H1 (cell line): ENCODE results near the gene RPS29. TPM values are rescaled to one million over a fixed set of nuclear protein-coding genes. Genes with fewer than 3 reads are reported as not detected.

ENCODE experiments used
- CTCF ChIA-PET: fragments of 300-600 bp; sonication (Branson Sonifier 250); formaldehyde crosslinking; loops from one replicate; lab custom pipeline; 2021; ENCODE audit not compliant: partially characterized antibody; lab: Charles Lee
- POLR2A ChIA-PET: fragments of 300-600 bp; sonication (Branson Sonifier 250); formaldehyde crosslinking; loops from one replicate; lab custom pipeline; 2021; ENCODE audit warnings: inconsistent platforms; ENCODE audit not compliant: partially characterized antibody; lab: Charles Lee
- DNase-seq, 2 experiments: peaks; one replicate each; pipeline versions ENCODE4 v3.0.0 to v3.0.0-alpha.2; 2010 to 2022; ENCODE audit warnings: low spot score in 2 of 2, low read depth in 1 of 2, mixed read lengths in 1 of 2
- FAIRE-seq: peaks from 2 replicates; lab custom pipeline; 2011; peaks lifted over from hg19 to GRCh38; lab: Jason Lieb, UNC
- H2AFZ ChIP-seq: 2 replicates; pipeline ENCODE4 v1.8.1; 2012; ENCODE audit warnings: low read length, inconsistent platforms
- H2AK5ac ChIP-seq: 2 replicates; pipeline ENCODE4 v1.6.1; 2013; ENCODE audit warnings: low read depth, low read length
- H2BK120ac ChIP-seq: replicated peaks from 2 replicates; pipeline ENCODE3; 2013; ENCODE audit warnings: low read depth, low read length, inconsistent platforms
- H2BK12ac ChIP-seq: 2 replicates; pipeline ENCODE4 v1.6.1; 2013; ENCODE audit warnings: low read depth, low read length
- H2BK15ac ChIP-seq: 2 replicates; pipeline ENCODE4 v1.6.1; 2013; ENCODE audit warnings: low read length
- H2BK20ac ChIP-seq: 2 replicates; pipeline ENCODE4 v1.6.1; 2013; ENCODE audit warnings: low read length
- H2BK5ac ChIP-seq: 2 replicates; pipeline ENCODE4 v1.6.1; 2013; ENCODE audit warnings: low read depth, low read length
- H3K14ac ChIP-seq: 2 replicates; pipeline ENCODE4 v1.6.1; 2013; ENCODE audit warnings: inconsistent platforms; ENCODE audit not compliant: insufficient read length
- H3K18ac ChIP-seq: 2 replicates; pipeline ENCODE4 v1.6.1; 2013; ENCODE audit warnings: low read length; ENCODE audit errors: extremely low read depth
- H3K23ac ChIP-seq: 2 replicates; pipeline ENCODE4 v1.6.1; 2013; ENCODE audit warnings: inconsistent platforms; ENCODE audit not compliant: insufficient read length
- H3K23me2 ChIP-seq: 2 replicates; pipeline ENCODE4 v1.6.1; 2013; ENCODE audit warnings: low read depth, low read length
- H3K27ac ChIP-seq: 2 replicates; pipeline ENCODE4 v1.6.1; 2011; ENCODE audit warnings: low read depth, low read length, inconsistent platforms
- H3K27me3 ChIP-seq, 4 experiments: replicated peaks in 1 of 4; 1 replicate in 1 of 4; 2 replicates in 3 of 4; pipeline versions ENCODE4 v1.6.1 to v1.8.1; 2011 to 2013; ENCODE audit warnings: low read length in 3 of 4, mild to moderate bottlenecking in 3 of 4, inconsistent platforms in 2 of 4, mixed read lengths in 2 of 4, moderate library complexity in 1 of 4; ENCODE audit not compliant: control insufficient read depth in 3 of 4, insufficient read depth in 3 of 4; ENCODE audit errors: extremely low read depth in 1 of 4
- H3K36me3 ChIP-seq, 4 experiments: 2 replicates each; pipeline versions ENCODE4 v1.6.1 to v1.8.1; 2011 to 2013; ENCODE audit warnings: mild to moderate bottlenecking in 4 of 4, low read length in 3 of 4, moderate library complexity in 2 of 4, control low read depth in 1 of 4, inconsistent platforms in 1 of 4; ENCODE audit not compliant: insufficient read depth in 4 of 4, control insufficient read depth in 2 of 4
- H3K4ac ChIP-seq: replicated peaks from 2 replicates; pipeline ENCODE3; 2013; ENCODE audit warnings: low read length, low read depth, mixed read lengths, inconsistent platforms; ENCODE audit not compliant: insufficient read length
- H3K4me1 ChIP-seq, 4 experiments: replicated peaks in 1 of 4; 1 replicate in 1 of 4; 2 replicates in 3 of 4; pipeline versions ENCODE4 v1.6.1 to v1.8.1; 2011 to 2013; ENCODE audit warnings: low read length in 3 of 4, inconsistent platforms in 2 of 4, mixed read lengths in 1 of 4; ENCODE audit not compliant: insufficient read depth in 4 of 4, control insufficient read depth in 3 of 4
- H3K4me2 ChIP-seq, 2 experiments: 2 replicates each; pipeline versions ENCODE4 v1.6.1 to v1.8.1; 2011 to 2013; ENCODE audit warnings: low read depth in 2 of 2, low read length in 2 of 2, control low read depth in 1 of 2, inconsistent platforms in 1 of 2, mild to moderate bottlenecking in 1 of 2; ENCODE audit not compliant: insufficient read depth in 1 of 2
- H3K4me3 ChIP-seq, 4 experiments: fragments of 200-600, 300-600 bp in 1 of 4; sonication (generic), shearing (Covaris generic), sonication (Bioruptor Twin) in 1 of 4; 2 replicates each; pipeline versions ENCODE4 v1.5.1 to v1.8.1; 2011 to 2016; ENCODE audit warnings: low read length in 4 of 4, low read depth in 3 of 4, control low read depth in 2 of 4, inconsistent platforms in 2 of 4, mild to moderate bottlenecking in 2 of 4, mixed read lengths in 1 of 4, moderate library complexity in 1 of 4; ENCODE audit not compliant: insufficient read depth in 2 of 4; ENCODE audit errors: extremely low read depth in 1 of 4
- H3K56ac ChIP-seq: replicated peaks from 2 replicates; pipeline ENCODE3; 2013; ENCODE audit warnings: low read depth, mild to moderate bottlenecking, mixed read lengths, low read length, inconsistent platforms; ENCODE audit not compliant: insufficient read length
- H3K79me1 ChIP-seq: 2 replicates; pipeline ENCODE4 v1.6.1; 2013; ENCODE audit warnings: low read depth, low read length, control low read depth
- H3K79me2 ChIP-seq, 2 experiments: 2 replicates each; pipeline versions ENCODE4 v1.6.1 to v1.8.1; 2012 to 2013; ENCODE audit warnings: low read length in 2 of 2, mild to moderate bottlenecking in 2 of 2, inconsistent platforms in 1 of 2; ENCODE audit not compliant: insufficient read depth in 2 of 2, control insufficient read depth in 1 of 2
- H3K9ac ChIP-seq, 4 experiments: replicated peaks in 1 of 4; 1 replicate in 1 of 4; 2 replicates in 3 of 4; pipeline versions ENCODE4 v1.6.1 to v1.8.1; 2011 to 2013; ENCODE audit warnings: low read depth in 3 of 4, low read length in 3 of 4, control low read depth in 2 of 4, mild to moderate bottlenecking in 2 of 4, moderate library complexity in 2 of 4, inconsistent platforms in 1 of 4; ENCODE audit errors: extremely low read depth in 1 of 4
- H3K9me3 ChIP-seq, 2 experiments: 2 replicates each; pipeline versions ENCODE4 v1.6.1 to v1.8.1; 2012 to 2013; ENCODE audit warnings: mild to moderate bottlenecking in 2 of 2, moderate library complexity in 2 of 2, control low read depth in 1 of 2, inconsistent platforms in 1 of 2, low read depth in 1 of 2, low read length in 1 of 2, mixed read lengths in 1 of 2; ENCODE audit not compliant: insufficient read depth in 2 of 2
- H4K20me1 ChIP-seq, 2 experiments: replicated peaks in 1 of 2; 2 replicates each; pipeline versions ENCODE3 to v1.8.1; 2011 to 2013; ENCODE audit warnings: inconsistent platforms in 2 of 2, low read length in 2 of 2, mild to moderate bottlenecking in 1 of 2; ENCODE audit not compliant: insufficient read depth in 2 of 2, control insufficient read depth in 1 of 2
- H4K5ac ChIP-seq: 2 replicates; pipeline ENCODE4 v1.6.1; 2013; ENCODE audit warnings: low read length, low read depth, mixed read lengths, inconsistent platforms; ENCODE audit not compliant: insufficient read length
- H4K8ac ChIP-seq: 2 replicates; pipeline ENCODE4 v1.8.0; 2013; ENCODE audit warnings: mild to moderate bottlenecking, moderate library complexity, low read length, inconsistent platforms; ENCODE audit not compliant: insufficient read depth; ENCODE audit errors: extremely low read depth
- H4K91ac ChIP-seq: replicated peaks from 2 replicates; pipeline ENCODE3; 2013; ENCODE audit warnings: low read length, mixed read lengths, inconsistent platforms; ENCODE audit not compliant: insufficient read length
- ASH2L ChIP-seq: fragments of 200-600, 300-600 bp; sonication (generic); IDR thresholded peaks from one replicate; pipeline ENCODE4 v1.7.1; 2017; ENCODE audit warnings: low read length
- ATF2 ChIP-seq: IDR thresholded peaks from 2 replicates; pipeline ENCODE4 v1.6.1; 2012; ENCODE audit warnings: low read length, inconsistent platforms
- BACH1 ChIP-seq: IDR thresholded peaks from 2 replicates; pipeline ENCODE4 v1.6.1; 2012; ENCODE audit warnings: low read length, improper control_type of control experiment
- CBX8 ChIP-seq: fragments of 300-800, 300-1000 bp; sonication (generic); IDR thresholded peaks from 2 replicates; pipeline ENCODE4 v1.7.1; 2016; ENCODE audit warnings: low read depth, low read length, borderline replicate concordance
- KDM5A ChIP-seq: fragments of 200-600 bp; IDR thresholded peaks from 2 replicates; pipeline ENCODE4 v1.7.1; 2012; ENCODE audit warnings: mild to moderate bottlenecking, low read length, inconsistent platforms, mixed read lengths
- MAX ChIP-seq: IDR thresholded peaks from 2 replicates; pipeline ENCODE4 v1.6.1; 2012; ENCODE audit warnings: inconsistent platforms
- POLR2A ChIP-seq, 2 experiments: IDR thresholded peaks; 1 replicate in 1 of 2; 2 replicates in 1 of 2; pipeline ENCODE4 v1.6.1; 2011; ENCODE audit warnings: low read depth in 2 of 2, low read length in 2 of 2, mild to moderate bottlenecking in 2 of 2; ENCODE audit errors: control extremely low read depth in 1 of 2
- SIN3A ChIP-seq, 2 experiments: IDR thresholded peaks in 1 of 2; conservative IDR thresholded peaks in 1 of 2; 2 replicates each; pipeline ENCODE4 v1.6.1; 2011 to 2012; ENCODE audit warnings: low read length in 2 of 2, improper control_type of control experiment in 1 of 2, low read depth in 1 of 2, mild to moderate bottlenecking in 1 of 2
- TCF12 ChIP-seq: IDR thresholded peaks from 2 replicates; pipeline ENCODE4 v1.6.1; 2011; ENCODE audit warnings: low read depth, mild to moderate bottlenecking, low read length
- WGBS, 2 experiments: shearing (Covaris generic) in 1 of 2; methylation state at CpG; one replicate each; pipeline versions ENCODE4 v1.1.6 to v1.1.7; 2013 to 2015; ENCODE audit warnings: low lambda C conversion rate in 2 of 2, mixed read lengths in 2 of 2, inconsistent platforms in 1 of 2, low coverage in 1 of 2, missing lambda C conversion rate in 1 of 2; ENCODE audit not compliant: insufficient replicate concordance in 2 of 2, insufficient coverage in 1 of 2, insufficient read length in 1 of 2; ENCODE audit errors: extremely low coverage in 1 of 2, missing lambda C conversion rate in 1 of 2; 5-methylcytosine and 5-hydroxymethylcytosine counted together
- polyA plus RNA-seq, 7 experiments: library from polyadenylated mRNA; depleted of rRNA in 3 of 7; stranded (reverse) in 5 of 7; unstranded in 2 of 7; fragments of >200 nt in 5 of 7; fragments of 200-250 nt in 2 of 7; gene quantifications; 1 replicate in 5 of 7; 2 replicates in 1 of 7; 4 replicates in 1 of 7; pipeline versions ENCODE4 v1.2.1 to v1.2.3, GENCODE V29; 2011 to 2013; ENCODE audit warnings: missing spikeins in 2 of 7, mixed read lengths in 2 of 7
- total RNA-seq: library from RNA; stranded (reverse); fragmentation: NEBNext Ultra II Directional; extraction: Animal tissue kit (Norgen Biotek cat#: 25700); gene quantifications from 2 replicates; pipeline ENCODE4 v1.2.1, GENCODE V29; 2021

RPS29 gene
- total and polyA plus RNA-seq, 2 of the 8 experiments (the other 6 are each of a cell fraction or from before 2014, with no cell fraction given): 2,193 to 23,165 TPM

GRCh38 chr14:49621114-49621881 lies 35.1 kb upstream of the RPS29 start:
- no peak overlapping the region for H3K56ac ChIP-seq
- H2BK15ac ChIP-seq: no peak overlapping the region
- no peak overlapping the region for H2AK5ac ChIP-seq
- no peak overlapping the region for H2BK120ac ChIP-seq
- no peaks in the 10 kb centered on the region for H3K9me3 ChIP-seq
- peak overlapping the region; percentile 76 to 91 for H3K4me2 ChIP-seq
- DNase-seq (no peak), FAIRE-seq (no peak)
- peaks cover 5 to 48% of the 10 kb centered on the region in 2 experiments; a peak in 3 of 4 replicates for H3K79me2 ChIP-seq
- peak overlapping the region; percentile 80 to 99 (median 94) for H3K4me3 ChIP-seq
- no peak overlapping the region for H2BK5ac ChIP-seq
- H3K14ac ChIP-seq: no peak overlapping the region
- no peak overlapping the region for H4K91ac ChIP-seq
- peak overlapping the region in 3 of 4 experiments; percentile 44 to 94 (median 77); a peak in 5 of 7 replicates for H3K9ac ChIP-seq
- H2BK12ac ChIP-seq: no peak overlapping the region
- peaks cover 5 to 6% of the 10 kb centered on the region in 2 experiments for H4K20me1 ChIP-seq
- CTCF ChIA-PET: interaction anchor here (0.9 to 2.4 kb wide), 3 partner anchors 13 to 159 kb away, joined by 3 to 15 read pairs (median 4); partner anchors contain the start of gene DNAAF2
- H3K4me1 ChIP-seq: peaks cover 1 to 9% (median 3%) of the 10 kb centered on the region in 4 experiments; a peak in 3 of 7 replicates
- WGBS, 2 experiments: 7% methylated on average over 42 of the region's 65 CpGs; no CpG with 5 or more reads in 1 of the 2 experiments
- no peak overlapping the region for H3K27ac ChIP-seq
- no peak overlapping the region for H2BK20ac ChIP-seq
- peak overlapping the region; percentile 54 for H3K4ac ChIP-seq
- H3K27me3 ChIP-seq: no peaks in the 10 kb centered on the region
- H4K5ac ChIP-seq: no peak overlapping the region
- H2AFZ ChIP-seq: no peak overlapping the region
- peaks cover 4 to 40% (median 12%) of the 10 kb centered on the region in 4 experiments; a peak in 7 of 8 replicates for H3K36me3 ChIP-seq
- H3K18ac ChIP-seq: 0 out of 2 replicates have a peak overlapping the region, but pooled peaks have one; percentile 79
- no peak overlapping the region for H3K23ac ChIP-seq
- H4K8ac ChIP-seq: peak overlapping the region; percentile 9; the same call in 1 of the 2 replicates
- peaks cover 10% of the 10 kb centered on the region for H3K23me2 ChIP-seq
- no peaks in the 10 kb centered on the region for H3K79me1 ChIP-seq
- POLR2A ChIA-PET: interaction anchor here (0.9 to 3.9 kb wide), 22 partner anchors 8 to 241 kb away, joined by 3 to 53 read pairs (median 8); partner anchors contain the start of genes DNAAF2, KLHDC2, LRR1 and POLE2
- TF ChIP-seq CBX8 (no peak), POLR2A (IDR thresholded peaks at IDR 0.05; ENCODE audit: control extremely low read depth in 1 of 2, low read depth in 2 of 2, low read length in 2 of 2) (no peak), ASH2L (peak; percentile 18), TCF12 (no peak), BACH1 (no peak), MAX (peak; percentile 90), ATF2 (no peak), SIN3A (conservative IDR thresholded peaks at IDR 0.05 in 1 of 2, IDR thresholded peaks at IDR 0.05 in 1 of 2; ENCODE audit: low read depth in 1 of 2, low read length in 2 of 2) (peak; percentile 36 to 40; a peak in 1 of 4 replicates), KDM5A (0 out of 2 replicates have a peak, but pooled peaks have one; percentile 22)
